Raji (cell line): Measurements from ENCODE around the gene RFX8.

ENCODE experiments used
- POLR2A ChIP-seq: IDR thresholded peaks from 2 replicates; pipeline ENCODE4 v1.6.1; 2011; ENCODE audit warnings: low read depth, low read length, control low read depth; ENCODE audit not compliant: insufficient read depth

RFX8 gene

GRCh38 chr2:101356521-101356920, 118.4 kb downstream of the RFX8 start:
- TF ChIP-seq POLR2A = no peak

GRCh38 chr2:101356055-101356454, 118.9 kb downstream of the RFX8 start:
- TF ChIP-seq POLR2A = no peak

DNA sequence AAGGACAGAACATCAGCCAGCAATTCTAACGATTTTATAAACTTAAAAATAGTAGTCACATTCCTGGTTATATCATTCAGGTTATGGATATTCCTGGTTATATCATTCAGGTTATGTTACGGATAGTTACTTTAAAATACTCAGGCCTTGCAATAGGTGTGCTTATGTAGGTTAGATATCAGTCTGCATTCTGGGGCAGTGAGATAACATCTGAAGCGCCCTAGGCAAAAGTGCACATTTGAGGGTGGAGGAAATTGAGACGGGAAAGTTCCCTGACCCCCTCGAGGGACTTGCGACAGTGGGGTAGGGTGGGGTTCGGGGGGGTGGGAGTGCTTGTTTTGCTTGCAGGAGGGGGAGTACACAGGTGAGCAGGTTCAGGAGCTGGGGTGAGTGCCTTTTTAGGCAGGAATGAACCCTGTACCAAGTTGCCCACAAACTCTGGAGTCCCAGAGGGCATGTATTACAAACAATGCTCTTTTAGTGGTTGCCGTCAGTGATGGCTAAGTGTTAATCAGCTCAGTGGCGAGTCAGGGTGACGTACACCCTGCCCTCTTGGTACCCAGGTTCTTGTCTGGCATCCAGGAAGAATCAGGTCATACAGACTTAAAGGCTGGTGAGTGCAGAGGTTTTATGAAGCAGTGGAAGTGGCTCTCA, 119.4 kb downstream of the RFX8 start:
- no peak for TF ChIP-seq POLR2A

DNA sequence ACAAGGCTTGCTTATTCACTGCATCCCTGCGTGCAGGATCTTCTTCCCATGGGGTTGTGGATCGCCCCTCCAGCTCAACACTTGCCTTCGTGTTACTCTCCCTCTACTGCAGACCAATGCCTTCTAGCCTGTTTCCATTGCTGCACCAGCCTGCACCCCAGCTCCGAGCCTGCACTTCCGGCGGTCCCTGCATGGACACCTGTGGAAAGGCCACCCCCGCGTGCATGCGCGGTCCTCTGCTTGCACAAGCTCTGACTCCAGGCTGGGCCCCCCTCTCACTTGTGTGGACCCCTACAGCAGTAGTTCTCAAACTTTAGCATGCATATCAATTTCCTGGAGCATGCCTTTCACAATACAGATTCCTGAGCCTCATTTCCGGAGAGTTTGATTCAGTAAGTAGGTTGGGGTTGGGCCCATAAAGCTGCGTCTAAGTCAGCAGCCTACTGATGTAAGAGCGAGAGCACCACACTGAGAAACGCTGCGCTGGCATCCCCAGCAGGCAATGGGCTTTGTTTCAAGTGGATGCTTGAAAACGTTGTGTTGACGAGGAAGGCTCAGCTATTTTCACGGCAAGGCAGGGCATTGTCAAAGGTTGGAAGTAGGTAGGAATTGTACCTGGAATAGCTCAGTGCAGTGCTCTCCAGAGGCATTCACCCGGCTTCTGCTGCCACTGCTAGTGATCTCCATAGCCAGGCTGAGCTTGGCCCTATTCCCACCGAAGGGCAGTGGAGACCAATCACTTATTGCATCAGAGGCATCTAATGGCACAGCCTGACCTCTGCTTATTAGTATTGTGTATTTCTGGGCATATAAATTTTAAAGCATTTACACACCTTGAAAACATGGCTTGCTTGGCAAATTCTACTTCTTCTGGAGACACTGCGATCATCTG, 120.2 kb downstream of the RFX8 start:
- no peak for TF ChIP-seq POLR2A

DNA sequence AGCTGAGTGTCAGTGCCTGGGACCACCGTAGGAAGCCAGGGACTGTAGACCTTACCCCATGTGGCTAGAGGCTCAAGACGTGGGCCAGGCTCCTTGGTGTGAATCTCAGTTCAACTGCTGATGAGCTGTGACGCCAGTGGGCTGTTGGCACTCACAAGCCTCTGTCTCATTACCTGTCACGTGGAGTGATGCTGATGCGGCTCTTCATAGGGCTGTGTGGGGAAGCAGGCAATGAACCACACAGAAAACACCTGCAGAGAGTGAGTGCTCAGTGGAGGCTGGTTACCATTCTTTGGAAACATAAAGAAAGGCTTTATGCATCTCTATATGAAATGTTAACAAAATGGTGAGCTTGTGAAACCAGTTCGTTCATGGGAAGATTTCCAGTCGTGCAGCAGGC, 123.7 kb downstream of the RFX8 start:
- no peak for TF ChIP-seq POLR2A

DNA sequence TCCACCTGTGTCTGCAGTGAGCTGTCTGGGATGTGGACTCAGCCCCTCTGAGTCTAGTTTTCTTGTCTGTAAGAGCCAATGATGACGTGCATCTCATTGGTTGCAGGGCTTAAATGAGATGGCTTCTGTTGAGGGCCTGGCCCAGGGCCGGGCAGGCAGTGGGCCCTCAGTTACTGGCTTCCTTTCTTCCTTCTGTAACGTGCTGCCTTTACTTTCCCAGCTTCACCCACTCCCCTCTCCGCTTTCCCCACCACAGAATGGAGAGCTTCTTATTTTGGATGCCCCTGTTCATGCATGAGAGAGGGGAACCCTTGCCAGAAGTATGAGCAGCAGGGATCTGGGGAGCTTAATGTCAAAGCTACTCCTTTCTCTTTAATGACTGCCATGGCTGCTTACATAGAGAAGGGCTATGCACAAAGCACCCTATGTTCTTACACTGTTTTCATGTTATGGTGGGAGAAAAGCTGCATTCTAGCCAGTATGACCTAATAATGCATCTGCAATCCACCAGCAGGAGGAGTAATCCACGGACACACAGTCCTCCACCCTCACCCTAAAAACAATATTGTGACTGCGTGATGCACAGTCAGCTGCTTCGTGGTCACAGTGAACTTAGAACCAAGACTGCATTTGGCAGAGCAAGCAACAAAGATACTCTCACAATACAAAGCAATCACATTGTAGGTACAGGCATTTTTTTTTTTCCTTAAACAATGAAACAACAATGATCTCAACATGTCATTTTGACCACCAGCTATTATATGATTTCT, 124.8 kb downstream of the RFX8 start:
- TF ChIP-seq POLR2A = no peak

- TF ChIP-seq POLR2A = no peak
These were observed 126.0 kb downstream of the RFX8 start for GRCh38 chr2:101348883-101349282.
